Activated gamma-delta T cell treated with anti-CD3 and anti-CD28 coated beads, Interleukin-2, amount 50 U/mL, for 16 hours (primary cell): ENCODE measurements around the gene IL25.
"Not testable (repeated sequence)": the region's sequence is repeated elsewhere in the genome, so short reads cannot be mapped to it uniquely, and the experiment has no call there.

Source experiments
- DNase-seq: peaks from one replicate; pipeline ENCODE4 v3.0.0-alpha.2; 2020; ENCODE audit warnings: low read depth

The IL25 gene

GRCh38 chr14:23372509-23372908 lies at the start of gene IL25:
Gene IL25 (plus strand): TSS chr14:23372809.
- DNase-seq = no peak

GRCh38 chr14:23323838-23324454 lies 48.7 kb upstream of the IL25 start:
- DNase-seq = no peak

DNA sequence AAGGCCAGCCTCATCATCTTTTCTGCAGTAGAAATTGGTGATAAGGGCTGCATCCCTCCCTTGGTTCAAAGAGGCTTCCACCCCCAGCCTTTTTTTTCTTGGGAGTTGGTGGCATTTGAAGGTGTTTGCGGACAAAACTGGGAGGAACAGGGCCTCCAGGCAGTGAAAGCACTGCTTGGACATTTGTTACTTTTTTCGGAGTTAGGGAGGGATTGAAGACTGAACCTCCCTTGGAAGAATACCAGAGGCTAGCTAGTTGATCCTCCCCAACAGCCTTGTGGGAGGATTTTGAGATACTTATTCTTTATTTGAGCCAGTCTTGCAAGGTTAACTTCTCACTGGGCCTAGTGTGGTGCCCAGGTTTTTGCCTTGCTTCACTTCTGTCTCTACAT lies 48.2 kb upstream of the IL25 start:
- no peak for DNase-seq

DNA sequence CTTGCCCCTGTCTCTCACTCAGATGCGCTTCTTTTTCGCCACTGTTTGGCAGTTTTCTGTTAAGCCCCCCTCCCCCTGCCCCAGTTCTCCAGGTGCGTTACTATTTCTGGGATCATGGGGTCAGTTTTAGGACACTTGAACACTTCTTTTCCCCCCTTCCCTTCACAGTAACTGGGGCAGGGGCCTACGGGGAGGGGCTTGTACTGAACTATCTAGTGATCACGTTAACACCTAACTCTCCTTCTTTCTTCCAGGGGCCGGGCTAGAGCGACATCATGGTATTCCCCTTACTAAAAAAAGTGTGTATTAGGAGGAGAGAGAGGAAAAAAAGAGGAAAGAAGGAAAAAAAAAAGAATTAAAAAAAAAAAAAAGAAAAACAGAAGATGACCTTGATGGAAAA lies 47.6 kb upstream of the IL25 start:
- DNase-seq = no peak

DNA sequence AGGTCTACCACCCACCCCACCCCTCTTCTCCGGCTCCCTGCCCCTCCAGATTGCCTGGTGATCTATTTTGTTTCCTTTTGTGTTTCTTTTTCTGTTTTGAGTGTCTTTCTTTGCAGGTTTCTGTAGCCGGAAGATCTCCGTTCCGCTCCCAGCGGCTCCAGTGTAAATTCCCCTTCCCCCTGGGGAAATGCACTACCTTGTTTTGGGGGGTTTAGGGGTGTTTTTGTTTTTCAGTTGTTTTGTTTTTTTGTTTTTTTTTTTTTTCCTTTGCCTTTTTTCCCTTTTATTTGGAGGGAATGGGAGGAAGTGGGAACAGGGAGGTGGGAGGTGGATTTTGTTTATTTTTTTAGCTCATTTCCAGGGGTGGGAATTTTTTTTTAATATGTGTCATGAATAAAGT lies 46.9 kb upstream of the IL25 start:
- not testable (repeated sequence) for DNase-seq

- no peak for DNase-seq
Measured at GRCh38 chr14:23326491-23327332, 45.9 kb upstream of the IL25 start.

DNA sequence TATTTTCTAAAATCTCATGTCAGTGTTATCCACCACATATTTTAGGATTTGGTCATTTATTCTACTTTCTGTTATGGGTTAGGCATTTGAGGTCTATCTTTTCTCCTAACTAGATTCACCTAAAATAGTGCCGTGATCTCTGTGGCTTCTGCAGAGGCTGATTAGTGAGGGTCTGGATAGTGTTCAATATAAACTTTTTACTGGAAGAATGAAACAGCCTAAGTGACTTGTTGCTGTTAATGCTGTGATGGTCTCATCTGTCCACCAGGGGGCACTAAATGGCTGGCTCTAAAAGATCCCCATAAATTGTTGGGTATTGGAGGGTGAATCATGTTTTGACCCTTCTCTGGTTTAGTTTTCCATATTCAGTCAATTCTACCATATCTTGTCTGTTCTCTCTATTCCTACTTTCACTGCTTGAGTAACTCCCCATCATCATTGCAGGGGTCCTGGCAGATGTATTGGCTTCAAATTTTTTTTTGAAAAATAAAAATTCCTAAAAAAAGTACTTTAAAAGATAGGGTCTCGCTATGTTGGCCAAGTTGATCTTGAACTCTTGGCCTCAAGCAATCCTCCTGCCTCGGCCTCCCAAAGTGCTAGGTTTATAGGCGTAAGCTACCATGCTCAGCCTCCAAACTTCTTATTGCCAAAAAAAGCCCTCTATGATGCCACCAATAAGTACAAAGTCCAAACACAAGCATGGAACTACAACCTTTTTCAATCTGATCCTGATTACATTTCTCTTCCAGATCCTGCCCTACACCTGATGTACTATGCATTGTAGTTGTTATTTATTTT lies 44.5 kb upstream of the IL25 start:
- peak; percentile 54 for DNase-seq

GRCh38 chr14:23335623-23336022 lies 37.0 kb upstream of the IL25 start:
- DNase-seq = no peak

DNA sequence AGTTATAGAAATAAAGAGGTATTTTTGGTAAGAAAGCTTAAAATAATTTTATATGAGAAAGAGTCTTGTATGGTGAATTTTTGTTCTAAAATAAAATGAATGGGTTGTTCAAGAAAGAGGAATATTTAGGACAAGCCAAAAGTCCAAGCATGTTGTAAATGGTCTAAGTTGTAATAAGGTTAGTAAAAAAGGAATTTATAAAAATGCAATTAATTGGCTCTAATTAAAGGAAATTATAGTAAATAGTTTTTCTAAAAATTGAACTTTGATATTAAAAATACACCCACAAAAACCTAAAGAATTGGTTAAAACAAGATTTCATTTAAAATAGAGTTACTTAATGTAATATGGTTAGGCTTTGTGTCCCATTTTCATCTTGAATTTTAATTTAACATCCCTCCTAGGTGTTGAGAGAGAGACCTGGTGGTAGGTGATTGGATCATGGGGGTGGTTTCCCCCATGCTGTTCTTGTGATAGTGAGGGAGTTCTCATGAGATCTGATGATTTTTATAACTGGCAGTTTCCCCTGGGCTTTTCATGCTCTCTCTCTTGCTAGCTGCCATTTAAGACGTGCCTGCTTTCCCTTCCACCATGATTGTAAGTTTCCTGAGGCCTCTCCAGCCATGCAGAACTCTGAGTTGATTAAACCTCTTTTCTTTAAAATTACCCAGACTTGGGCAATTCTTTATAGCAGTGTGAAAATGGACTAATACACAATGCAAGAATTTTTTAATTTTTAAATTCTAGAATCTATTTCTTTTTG lies 32.9 kb upstream of the IL25 start:
- no peak for DNase-seq

DNA sequence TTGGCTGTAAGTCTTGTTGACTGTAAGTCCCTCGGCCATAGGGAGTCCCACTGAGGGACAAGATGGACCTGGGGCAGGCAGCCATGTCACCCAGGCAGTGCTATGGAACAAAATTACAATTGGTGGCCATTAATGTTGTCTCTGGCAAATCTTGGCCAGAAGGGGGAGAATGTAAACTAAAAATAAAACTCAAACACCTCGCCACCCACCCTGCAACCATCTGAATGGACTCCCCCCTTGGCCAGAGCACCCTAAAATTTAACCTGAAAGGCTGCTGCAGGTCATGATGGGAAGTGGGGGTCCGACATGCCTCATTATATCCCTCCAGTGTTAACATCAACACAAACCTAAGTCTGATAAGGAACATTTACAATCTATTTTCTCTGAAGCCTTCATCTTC lies 28.1 kb upstream of the IL25 start:
- DNase-seq = no peak

- no peak for DNase-seq
Measured at GRCh38 chr14:23345987-23346692, 26.5 kb upstream of the IL25 start.

GRCh38 chr14:23346693-23347405 lies 25.8 kb upstream of the IL25 start:
- DNase-seq = no peak

GRCh38 chr14:23347406-23348296 lies 25.0 kb upstream of the IL25 start:
- DNase-seq = no peak

GRCh38 chr14:23348297-23348655 lies 24.3 kb upstream of the IL25 start:
- no peak for DNase-seq

- no peak for DNase-seq
Measured at GRCh38 chr14:23349156-23349845, 23.3 kb upstream of the IL25 start.

GRCh38 chr14:23351681-23352505 lies 20.7 kb upstream of the IL25 start:
- no peak for DNase-seq

DNA sequence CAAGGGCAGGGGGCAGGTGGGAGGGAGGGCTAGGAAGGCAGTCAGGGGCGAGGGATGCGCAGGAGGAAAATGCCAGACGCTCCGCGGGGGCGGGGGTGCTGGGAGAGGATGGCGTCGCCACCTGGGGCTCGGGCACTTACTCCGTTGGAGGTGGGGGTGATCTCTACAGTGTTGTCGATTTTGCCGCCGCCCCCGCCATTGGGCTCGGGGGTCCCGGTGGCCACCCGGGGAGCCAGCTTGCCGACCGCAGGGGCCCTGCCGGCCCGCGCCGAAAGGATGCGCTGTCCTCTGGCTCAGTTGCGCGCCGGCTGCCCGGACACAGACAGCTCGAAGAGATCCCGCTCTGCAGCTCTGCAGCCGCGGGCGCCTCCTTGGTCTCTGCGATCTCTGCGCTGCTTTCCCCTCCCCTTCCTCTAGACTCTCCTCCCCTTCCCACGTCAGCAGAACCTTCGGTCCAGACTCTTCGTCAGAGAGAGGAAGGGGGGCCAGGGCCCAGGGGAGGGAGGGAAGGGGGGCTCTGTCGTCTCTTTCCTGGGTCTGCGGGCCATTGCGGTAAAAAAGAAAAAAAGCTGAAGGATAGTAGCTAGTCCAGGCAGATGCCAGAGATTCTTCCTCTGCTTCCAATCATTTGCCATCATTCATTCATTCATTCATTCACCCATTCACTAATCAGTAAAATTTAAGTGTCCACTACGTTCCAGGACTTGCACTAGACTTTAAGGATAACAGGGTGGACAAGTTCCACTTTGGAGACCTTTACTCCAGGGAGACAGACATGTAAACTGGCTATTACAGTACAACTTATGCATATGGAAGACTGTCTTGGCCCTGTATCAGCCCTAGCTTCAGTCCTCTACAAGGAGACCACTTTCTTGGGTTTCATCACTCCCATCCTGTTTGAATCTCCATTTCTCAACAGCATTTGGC lies 19.8 kb upstream of the IL25 start, which contains the start of gene SLC22A17:
Gene SLC22A17, minus strand, starts transcription at position 382 of the 927 bp plus-strand sequence.
- peak; percentile 14 for DNase-seq
